Activated CD8-positive, alpha-beta T cell treated with anti-CD3 and anti-CD28 coated beads for 36 hours (primary cell): Measurements from ENCODE around the gene RBBP8. TPM values are rescaled to one million over a fixed set of nuclear protein-coding genes. Genes with fewer than 3 reads are reported as not detected.

Experiments
- ATAC-seq: fragments of 200-7000 bp; cut with Tn5 transposase; one replicate; pipeline ENCODE4 v1.10.0; 2021; ENCODE audit warnings: mild to moderate bottlenecking, moderate library complexity
- CTCF ChIA-PET: fragments of 350-600 bp; sonication (Branson Sonifier 250); formaldehyde crosslinking; loops from one replicate; lab custom pipeline; 2021; ENCODE audit warnings: antibody characterized with exemption; lab: Charles Lee
- POLR2A ChIA-PET: fragments of 350-600 bp; sonication (Branson Sonifier 250); formaldehyde crosslinking; loops from one replicate; lab custom pipeline; 2021; ENCODE audit warnings: antibody characterized with exemption; lab: Charles Lee
- DNase-seq: peaks from one replicate; pipeline ENCODE4 v3.0.0-alpha.2; 2020
- H3K27ac Mint-ChIP-seq: one replicate; pipeline ENCODE4 v1.8.0; 2021; ENCODE audit warnings: mild to moderate bottlenecking, mixed read lengths
- H3K27me3 Mint-ChIP-seq: one replicate; pipeline ENCODE4 v1.8.0; 2021; ENCODE audit warnings: mixed read lengths
- H3K36me3 Mint-ChIP-seq: one replicate; pipeline ENCODE4 v1.8.0; 2021; ENCODE audit warnings: low read depth, mixed read lengths
- H3K4me1 Mint-ChIP-seq: one replicate; pipeline ENCODE4 v1.8.0; 2021; ENCODE audit warnings: low read depth, mixed read lengths
- H3K4me3 Mint-ChIP-seq: one replicate; pipeline ENCODE4 v1.8.0; 2021; ENCODE audit warnings: mild to moderate bottlenecking, moderate library complexity, mixed read lengths
- H3K9me3 Mint-ChIP-seq: one replicate; pipeline ENCODE4 v1.8.0; 2021; ENCODE audit warnings: mixed read lengths
- intact Hi-C: fragments of 100-400 bp; cut with micrococcal nuclease; formaldehyde crosslinking; loops from one replicate; pipeline ENCODE4 v1.10.0; 2022
- total RNA-seq, 2 experiments: library from RNA; stranded (reverse); gene quantifications; one replicate each; pipeline ENCODE4 v1.2.3, GENCODE V29; 2021
- TF ChIP-seq, protein P1 (sequence below): fragments of 200-600 bp; IDR thresholded peaks from one replicate; pipeline ENCODE4 v1.8.0; 2022; ENCODE audit warnings: antibody characterized with exemption, mild to moderate bottlenecking

The RBBP8 gene
- total RNA-seq, 2 experiments from 2014 or later = 70.9 to 81.9 TPM

DNA sequence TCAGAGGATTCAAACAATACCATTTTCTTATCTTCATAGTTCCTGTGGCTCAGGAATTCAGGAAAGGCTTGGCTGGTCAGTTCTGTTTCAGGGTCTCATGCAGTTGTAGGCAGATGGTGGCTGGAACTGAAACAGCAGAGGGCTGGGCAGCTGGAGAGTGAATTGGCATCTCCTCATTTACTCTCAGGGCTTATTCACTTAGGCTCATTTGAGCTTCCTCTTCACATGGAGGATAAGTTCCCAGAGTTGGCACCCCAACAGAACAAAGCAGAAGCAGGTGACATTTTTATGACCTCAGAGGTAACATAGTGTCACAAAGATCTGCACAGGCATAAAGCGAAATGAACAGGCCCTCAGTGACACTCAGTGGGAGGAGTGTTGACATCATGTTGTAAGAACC is 66.1 kb downstream of the RBBP8 start:
- ATAC-seq (no peak), DNase-seq (no peak)
- POLR2A ChIA-PET = no interaction called here
- Mint-ChIP-seq H3K36me3 (peaks cover 48% of the 10 kb centered on the region), H3K4me3 (no peak overlapping the region), H3K27ac (no peak overlapping the region), H3K27me3 (no peaks in the 10 kb centered on the region), H3K9me3 (no peaks in the 10 kb centered on the region), H3K4me1 (no peaks in the 10 kb centered on the region)
- intact Hi-C loops = no loop called here
- CTCF ChIA-PET = no interaction called here
- TF ChIP-seq, protein P1, sequence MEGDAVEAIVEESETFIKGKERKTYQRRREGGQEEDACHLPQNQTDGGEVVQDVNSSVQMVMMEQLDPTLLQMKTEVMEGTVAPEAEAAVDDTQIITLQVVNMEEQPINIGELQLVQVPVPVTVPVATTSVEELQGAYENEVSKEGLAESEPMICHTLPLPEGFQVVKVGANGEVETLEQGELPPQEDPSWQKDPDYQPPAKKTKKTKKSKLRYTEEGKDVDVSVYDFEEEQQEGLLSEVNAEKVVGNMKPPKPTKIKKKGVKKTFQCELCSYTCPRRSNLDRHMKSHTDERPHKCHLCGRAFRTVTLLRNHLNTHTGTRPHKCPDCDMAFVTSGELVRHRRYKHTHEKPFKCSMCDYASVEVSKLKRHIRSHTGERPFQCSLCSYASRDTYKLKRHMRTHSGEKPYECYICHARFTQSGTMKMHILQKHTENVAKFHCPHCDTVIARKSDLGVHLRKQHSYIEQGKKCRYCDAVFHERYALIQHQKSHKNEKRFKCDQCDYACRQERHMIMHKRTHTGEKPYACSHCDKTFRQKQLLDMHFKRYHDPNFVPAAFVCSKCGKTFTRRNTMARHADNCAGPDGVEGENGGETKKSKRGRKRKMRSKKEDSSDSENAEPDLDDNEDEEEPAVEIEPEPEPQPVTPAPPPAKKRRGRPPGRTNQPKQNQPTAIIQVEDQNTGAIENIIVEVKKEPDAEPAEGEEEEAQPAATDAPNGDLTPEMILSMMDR = no peak

DNA sequence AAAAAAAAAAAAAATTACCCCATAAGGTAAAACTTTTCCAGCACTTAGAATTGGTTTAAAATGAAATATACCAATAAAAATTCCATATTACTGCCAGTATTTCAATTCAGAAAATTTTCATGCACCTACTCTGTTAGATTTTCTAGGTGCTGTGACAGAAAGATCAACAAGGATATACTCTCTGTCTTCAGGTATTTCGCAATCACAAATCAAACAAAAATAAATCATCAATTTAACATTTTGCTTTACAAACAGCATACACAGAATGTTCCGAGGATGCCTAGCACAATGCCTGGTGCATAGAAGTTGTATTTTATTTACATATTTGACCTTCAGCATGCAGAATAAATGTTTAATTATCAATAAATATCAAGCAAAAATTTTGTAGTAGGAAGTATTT is 66.5 kb downstream of the RBBP8 start:
- intact Hi-C loops = no loop called here
- no peaks in the 10 kb centered on the region for H3K27me3 Mint-ChIP-seq
- TF ChIP-seq, protein P1 = no peak
- H3K27ac Mint-ChIP-seq = no peak overlapping the region
- no peak overlapping the region for H3K4me3 Mint-ChIP-seq
- H3K4me1 Mint-ChIP-seq = no peaks in the 10 kb centered on the region
- no peaks in the 10 kb centered on the region for H3K9me3 Mint-ChIP-seq
- CTCF ChIA-PET = no interaction called here
- no peak for ATAC-seq
- peaks cover 53% of the 10 kb centered on the region for H3K36me3 Mint-ChIP-seq
- DNase-seq = no peak
- POLR2A ChIA-PET = no interaction called here

DNA sequence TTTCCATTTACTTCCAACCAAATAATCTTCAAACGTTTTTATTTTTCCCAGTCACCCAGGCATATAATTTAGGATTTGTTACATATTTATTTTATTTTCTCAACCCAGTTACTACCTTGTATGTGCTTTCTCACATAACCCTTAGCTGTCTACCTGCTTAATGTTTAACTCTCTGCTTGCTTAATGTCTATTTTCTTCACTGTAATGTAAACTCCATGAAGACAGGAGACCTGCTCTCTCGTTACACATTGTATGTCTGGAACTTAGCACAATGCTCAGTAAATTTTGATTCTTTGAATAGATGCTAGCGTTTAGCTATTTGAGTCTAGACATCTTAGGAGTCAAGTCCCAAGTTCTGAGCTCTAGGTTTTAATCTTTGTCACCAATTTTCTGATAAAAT is 70.2 kb downstream of the RBBP8 start:
- Mint-ChIP-seq H3K36me3 (peaks cover 48% of the 10 kb centered on the region), H3K9me3 (no peaks in the 10 kb centered on the region), H3K27ac (no peak overlapping the region), H3K4me1 (no peaks in the 10 kb centered on the region), H3K4me3 (no peak overlapping the region), H3K27me3 (no peaks in the 10 kb centered on the region)
- DNase-seq = no peak
- ChIA-PET POLR2A (interaction anchor here (0.9 kb wide), 1 partner anchor 73 kb away, joined by 5 read pairs; no protein-coding TSS in a partner anchor), CTCF (interaction anchor here (1.1 kb wide), 1 partner anchor 10 kb away, joined by 4 read pairs; no protein-coding TSS in a partner anchor)
- no peak for ATAC-seq
- TF ChIP-seq, protein P1 = no peak
- intact Hi-C loops = no loop called here

DNA sequence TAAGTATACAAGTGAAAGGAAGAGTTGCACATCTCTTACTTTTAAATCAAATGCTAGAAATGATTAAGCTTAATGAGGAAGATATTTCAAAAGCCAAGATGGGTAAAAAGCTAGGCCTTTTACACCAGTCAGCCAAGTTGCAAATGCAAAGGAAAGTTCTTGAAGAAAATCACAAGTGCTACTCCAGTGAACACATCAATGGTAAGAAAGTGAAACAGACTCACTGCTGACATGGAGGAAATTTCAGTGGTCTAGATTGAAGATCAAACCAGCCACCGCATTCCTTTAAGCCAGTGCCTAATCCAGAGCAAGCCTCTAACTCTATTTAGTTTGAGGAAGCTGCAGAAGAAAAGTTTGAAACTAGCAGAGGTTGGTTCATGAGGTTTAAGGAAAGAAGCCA is 79.1 kb downstream of the RBBP8 start:
- Mint-ChIP-seq H3K27ac (no peak overlapping the region), H3K27me3 (no peaks in the 10 kb centered on the region), H3K36me3 (peaks cover 43% of the 10 kb centered on the region), H3K4me3 (no peak overlapping the region), H3K9me3 (no peaks in the 10 kb centered on the region), H3K4me1 (peaks cover 15% of the 10 kb centered on the region)
- no peak for ATAC-seq
- ChIA-PET POLR2A (no interaction called here), CTCF (interaction anchor here (1.7 kb wide), 1 partner anchor 9 kb away, joined by 4 read pairs; no protein-coding TSS in a partner anchor)
- TF ChIP-seq, protein P1 = no peak
- intact Hi-C loops = no loop called here
- no peak for DNase-seq

DNA sequence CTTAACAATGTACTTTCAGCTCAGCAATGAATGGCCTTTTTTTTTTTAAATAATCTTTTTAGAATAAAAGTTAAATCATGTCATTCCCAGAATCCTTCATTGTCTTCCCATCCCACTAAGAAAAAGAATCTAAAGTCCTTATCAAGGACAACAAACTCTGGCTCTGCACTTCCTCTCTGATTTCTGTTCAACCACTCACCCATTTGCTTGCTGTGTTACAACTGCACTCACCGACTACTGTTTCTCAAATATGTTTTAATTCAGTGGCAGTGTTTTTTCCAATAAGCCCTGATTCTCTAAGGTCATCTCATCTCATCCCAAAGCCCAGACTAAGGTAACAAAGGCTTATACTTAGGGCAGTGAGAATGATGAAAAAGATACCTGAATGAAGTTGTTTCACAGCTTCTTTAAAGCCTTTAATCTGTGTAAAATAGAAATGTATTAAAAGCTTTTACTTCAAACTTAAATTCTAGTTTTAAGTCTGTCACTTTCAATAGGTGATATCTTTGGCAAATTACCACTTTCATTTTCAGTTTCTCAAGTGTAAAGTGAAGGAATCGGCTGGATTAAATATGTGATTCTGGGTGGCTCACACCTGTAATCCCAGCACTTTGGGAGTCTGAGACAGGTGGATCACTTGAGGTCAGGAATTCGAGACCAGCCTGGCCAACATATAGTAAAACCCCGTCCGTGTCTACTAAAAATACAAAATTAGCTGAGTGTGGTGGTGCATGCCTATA is 87.6 kb downstream of the RBBP8 start:
- H3K27me3 Mint-ChIP-seq = no peaks in the 10 kb centered on the region
- TF ChIP-seq, protein P1 = no peak
- peak overlapping the region; percentile 11 for H3K27ac Mint-ChIP-seq
- intact Hi-C loops = no loop called here
- DNase-seq (no peak), ATAC-seq (no peak)
- peaks cover 38% of the 10 kb centered on the region for H3K36me3 Mint-ChIP-seq
- H3K4me1 Mint-ChIP-seq = peaks cover 12% of the 10 kb centered on the region
- H3K9me3 Mint-ChIP-seq = no peaks in the 10 kb centered on the region
- POLR2A ChIA-PET = interaction anchor here (0.6 kb wide), 1 partner anchor 413 kb away, joined by 3 read pairs; no protein-coding TSS in a partner anchor
- CTCF ChIA-PET = interaction anchor here (0.9 to 1.7 kb wide), 4 partner anchors 12 to 391 kb away, joined by 3 to 4 read pairs (median 3); no protein-coding TSS in a partner anchor
- H3K4me3 Mint-ChIP-seq = peak overlapping the region; percentile 15
